Measurements from ENCODE around the gene FHOD3.

Gene FHOD3

GRCh38 chr18:36688020-36688965 lies 390.8 kb downstream of the FHOD3 start:
- no peaks in the 10 kb centered on the region for H3K27me3 ChIP-seq (ENCODE audit: control insufficient read depth, insufficient read depth, low read length)
- no peak overlapping the region for H3K27ac ChIP-seq (ENCODE audit: low read depth, low read length)
- H3K4me1 ChIP-seq (ENCODE audit: control insufficient read depth, insufficient read depth, low read length): no peaks in the 10 kb centered on the region
- H3K9me3 ChIP-seq (ENCODE audit: control insufficient read depth, insufficient read depth, low read length): no peaks in the 10 kb centered on the region
- H3K9ac ChIP-seq (ENCODE audit: low read depth, low read length): no peak overlapping the region
- no peaks in the 10 kb centered on the region for H3K36me3 ChIP-seq (ENCODE audit: control insufficient read depth, insufficient read depth, low read length)
- no peak overlapping the region for H3K4me3 ChIP-seq (ENCODE audit: low read depth, low read length)

DNA sequence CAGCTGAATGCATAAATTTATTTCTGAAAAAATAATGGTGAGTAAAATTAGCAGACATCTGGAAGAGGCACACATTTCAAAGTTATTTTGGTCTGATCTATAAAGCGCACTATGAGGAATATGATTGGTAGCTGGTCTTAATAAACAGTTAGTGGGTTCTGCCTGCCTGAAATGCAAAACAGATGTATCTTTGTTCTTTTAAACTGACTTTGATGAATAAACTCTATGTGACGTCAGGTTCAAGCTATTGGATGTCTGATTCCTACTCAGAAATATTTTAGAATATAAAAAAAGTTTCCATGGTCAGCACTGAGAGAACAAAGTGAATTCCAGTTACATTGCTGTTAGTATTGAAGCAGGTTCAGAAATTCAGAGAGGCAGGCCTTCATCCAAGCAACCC lies 394.9 kb downstream of the FHOD3 start:
- no peaks in the 10 kb centered on the region for H3K27me3 ChIP-seq (ENCODE audit: control insufficient read depth, insufficient read depth, low read length)
- H3K36me3 ChIP-seq (ENCODE audit: control insufficient read depth, insufficient read depth, low read length): no peaks in the 10 kb centered on the region
- H3K9ac ChIP-seq (ENCODE audit: low read depth, low read length): no peak overlapping the region
- H3K4me3 ChIP-seq (ENCODE audit: low read depth, low read length): no peak overlapping the region
- no peak overlapping the region for H3K27ac ChIP-seq (ENCODE audit: low read depth, low read length)
- H3K4me1 ChIP-seq (ENCODE audit: control insufficient read depth, insufficient read depth, low read length): no peaks in the 10 kb centered on the region
- no peaks in the 10 kb centered on the region for H3K9me3 ChIP-seq (ENCODE audit: control insufficient read depth, insufficient read depth, low read length)

- Histone ChIP-seq H3K9ac (ENCODE audit: low read depth, low read length) (no peak overlapping the region), H3K27me3 (ENCODE audit: control insufficient read depth, insufficient read depth, low read length) (no peaks in the 10 kb centered on the region), H3K27ac (ENCODE audit: low read depth, low read length) (no peak overlapping the region), H3K4me1 (ENCODE audit: control insufficient read depth, insufficient read depth, low read length) (no peaks in the 10 kb centered on the region), H3K36me3 (ENCODE audit: control insufficient read depth, insufficient read depth, low read length) (no peaks in the 10 kb centered on the region), H3K9me3 (ENCODE audit: control insufficient read depth, insufficient read depth, low read length) (no peaks in the 10 kb centered on the region), H3K4me3 (ENCODE audit: low read depth, low read length) (no peak overlapping the region)
These were observed 395.4 kb downstream of the FHOD3 start for GRCh38 chr18:36692921-36693332.

DNA sequence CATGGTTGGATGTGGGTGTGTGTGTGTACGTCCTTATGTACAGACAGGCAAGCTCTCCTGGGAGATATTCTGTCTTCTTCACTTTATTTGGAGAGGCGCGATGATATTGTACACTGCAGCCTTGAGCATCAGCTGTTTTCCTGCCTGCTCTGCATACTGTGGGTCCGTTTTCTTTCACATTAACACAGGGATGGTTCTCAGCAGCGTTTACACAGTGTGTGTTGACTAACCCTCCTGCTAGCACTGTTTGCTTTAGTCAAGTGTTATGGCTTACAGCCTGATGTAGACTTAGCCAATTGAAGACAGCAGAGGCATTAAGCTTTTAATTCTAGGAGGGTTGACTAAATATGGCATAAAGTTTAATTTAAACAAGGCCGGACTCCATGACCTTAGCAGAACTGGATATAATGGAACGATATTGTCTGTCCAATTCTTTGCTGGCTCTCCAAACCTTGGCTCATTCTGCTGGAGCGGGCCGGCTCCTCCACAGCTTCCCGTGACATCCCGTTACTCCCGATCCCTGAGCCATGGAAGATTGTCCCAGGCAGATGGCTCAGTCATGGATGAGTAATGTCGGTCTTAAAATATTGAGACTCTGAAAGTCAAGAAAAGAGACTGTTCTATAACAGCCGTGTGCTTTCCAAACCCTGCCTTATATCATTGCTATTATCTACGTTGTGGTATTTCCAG lies 396.6 kb downstream of the FHOD3 start:
- Histone ChIP-seq H3K27me3 (ENCODE audit: control insufficient read depth, insufficient read depth, low read length) (no peaks in the 10 kb centered on the region), H3K36me3 (ENCODE audit: control insufficient read depth, insufficient read depth, low read length) (no peaks in the 10 kb centered on the region), H3K4me1 (ENCODE audit: control insufficient read depth, insufficient read depth, low read length) (no peaks in the 10 kb centered on the region), H3K27ac (ENCODE audit: low read depth, low read length) (no peak overlapping the region), H3K9ac (ENCODE audit: low read depth, low read length) (no peak overlapping the region), H3K9me3 (ENCODE audit: control insufficient read depth, insufficient read depth, low read length) (no peaks in the 10 kb centered on the region), H3K4me3 (ENCODE audit: low read depth, low read length) (no peak overlapping the region)

GRCh38 chr18:36695806-36696205 lies 398.3 kb downstream of the FHOD3 start:
- Histone ChIP-seq H3K27ac (ENCODE audit: low read depth, low read length) (no peak overlapping the region), H3K27me3 (ENCODE audit: control insufficient read depth, insufficient read depth, low read length) (no peaks in the 10 kb centered on the region), H3K9me3 (ENCODE audit: control insufficient read depth, insufficient read depth, low read length) (no peaks in the 10 kb centered on the region), H3K9ac (ENCODE audit: low read depth, low read length) (no peak overlapping the region), H3K4me1 (ENCODE audit: control insufficient read depth, insufficient read depth, low read length) (no peaks in the 10 kb centered on the region), H3K4me3 (ENCODE audit: low read depth, low read length) (no peak overlapping the region), H3K36me3 (ENCODE audit: control insufficient read depth, insufficient read depth, low read length) (no peaks in the 10 kb centered on the region)

GRCh38 chr18:36697905-36698304 lies 400.4 kb downstream of the FHOD3 start:
- H3K27me3 ChIP-seq (ENCODE audit: control insufficient read depth, insufficient read depth, low read length): no peaks in the 10 kb centered on the region
- H3K27ac ChIP-seq (ENCODE audit: low read depth, low read length): no peak overlapping the region
- H3K36me3 ChIP-seq (ENCODE audit: control insufficient read depth, insufficient read depth, low read length): no peaks in the 10 kb centered on the region
- no peaks in the 10 kb centered on the region for H3K9me3 ChIP-seq (ENCODE audit: control insufficient read depth, insufficient read depth, low read length)
- no peaks in the 10 kb centered on the region for H3K4me1 ChIP-seq (ENCODE audit: control insufficient read depth, insufficient read depth, low read length)
- no peak overlapping the region for H3K4me3 ChIP-seq (ENCODE audit: low read depth, low read length)
- no peak overlapping the region for H3K9ac ChIP-seq (ENCODE audit: low read depth, low read length)

DNA sequence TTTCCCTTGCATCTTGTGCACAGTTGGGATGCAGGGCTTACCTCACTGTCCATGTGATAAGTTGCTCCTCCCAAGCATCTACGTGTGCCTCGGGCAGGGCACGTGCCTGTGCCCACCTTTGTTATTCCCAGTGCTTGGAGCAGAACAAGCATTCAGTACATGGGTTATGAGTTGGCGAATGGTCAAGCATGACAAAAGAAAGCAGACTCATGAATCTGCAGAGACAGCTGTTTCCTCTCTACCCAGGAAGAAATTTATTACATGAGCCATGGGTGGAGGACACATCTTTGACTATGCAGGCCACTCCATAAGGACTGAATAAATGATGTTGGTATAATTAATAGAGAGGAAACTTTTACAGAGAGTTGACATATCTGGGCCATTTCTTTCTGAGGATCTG lies 403.4 kb downstream of the FHOD3 start:
- no peak overlapping the region for H3K27ac ChIP-seq (ENCODE audit: low read depth, low read length)
- H3K36me3 ChIP-seq (ENCODE audit: control insufficient read depth, insufficient read depth, low read length): no peaks in the 10 kb centered on the region
- no peaks in the 10 kb centered on the region for H3K4me1 ChIP-seq (ENCODE audit: control insufficient read depth, insufficient read depth, low read length)
- H3K4me3 ChIP-seq (ENCODE audit: low read depth, low read length): no peak overlapping the region
- H3K27me3 ChIP-seq (ENCODE audit: control insufficient read depth, insufficient read depth, low read length): no peaks in the 10 kb centered on the region
- no peak overlapping the region for H3K9ac ChIP-seq (ENCODE audit: low read depth, low read length)
- H3K9me3 ChIP-seq (ENCODE audit: control insufficient read depth, insufficient read depth, low read length): no peaks in the 10 kb centered on the region

DNA sequence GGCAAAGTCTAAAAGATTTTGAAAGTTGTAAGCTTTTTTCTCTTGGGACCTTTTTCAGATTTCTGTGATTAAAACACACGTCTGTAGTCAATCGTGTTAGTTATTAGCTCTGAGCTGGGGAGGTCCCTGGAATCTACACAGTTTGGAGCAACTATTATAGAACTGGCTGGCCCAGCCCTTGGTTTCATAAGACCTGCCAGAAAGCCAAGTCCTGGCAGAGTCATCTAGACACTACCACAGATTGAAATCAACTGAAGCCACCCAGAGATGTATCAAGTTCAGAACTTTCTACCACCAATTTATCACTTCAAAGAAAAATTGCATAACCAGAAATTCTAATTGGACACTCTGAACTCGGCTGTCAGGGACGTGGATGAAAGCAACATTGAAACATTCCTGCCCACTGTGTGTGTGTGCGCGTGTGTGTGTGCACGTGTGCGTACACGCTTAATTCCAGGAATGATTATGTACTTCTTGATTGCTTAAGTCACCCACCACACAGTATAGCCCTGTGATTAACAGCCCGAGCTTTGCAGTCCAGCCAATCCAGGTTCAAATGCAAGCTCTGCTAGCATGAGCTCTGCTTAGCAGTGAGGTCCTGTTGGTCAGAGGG lies 405.0 kb downstream of the FHOD3 start:
- H3K4me1 ChIP-seq (ENCODE audit: control insufficient read depth, insufficient read depth, low read length): no peaks in the 10 kb centered on the region
- no peak overlapping the region for H3K27ac ChIP-seq (ENCODE audit: low read depth, low read length)
- no peak overlapping the region for H3K4me3 ChIP-seq (ENCODE audit: low read depth, low read length)
- no peaks in the 10 kb centered on the region for H3K9me3 ChIP-seq (ENCODE audit: control insufficient read depth, insufficient read depth, low read length)
- H3K36me3 ChIP-seq (ENCODE audit: control insufficient read depth, insufficient read depth, low read length): no peaks in the 10 kb centered on the region
- H3K9ac ChIP-seq (ENCODE audit: low read depth, low read length): no peak overlapping the region
- no peaks in the 10 kb centered on the region for H3K27me3 ChIP-seq (ENCODE audit: control insufficient read depth, insufficient read depth, low read length)

DNA sequence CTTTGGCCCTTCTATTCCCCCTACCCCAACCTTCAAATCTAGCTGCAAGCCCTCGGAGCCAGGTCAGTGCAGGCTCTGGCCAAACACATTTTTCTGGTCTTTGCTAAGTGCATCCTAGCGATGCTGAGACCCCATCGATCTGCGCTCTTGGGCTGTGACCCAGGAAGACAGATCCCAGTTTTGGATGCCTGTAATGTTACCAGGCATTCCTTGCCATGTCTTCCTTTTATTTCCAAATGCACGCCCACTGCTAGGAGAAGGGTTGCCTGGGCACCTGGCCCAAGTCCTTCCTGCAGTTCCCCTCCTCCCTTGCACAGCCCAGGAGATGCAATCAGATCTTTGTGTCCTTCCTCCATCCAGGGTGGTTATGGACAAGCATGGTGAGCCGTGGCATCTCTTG lies 406.6 kb downstream of the FHOD3 start:
- no peaks in the 10 kb centered on the region for H3K36me3 ChIP-seq (ENCODE audit: control insufficient read depth, insufficient read depth, low read length)
- no peaks in the 10 kb centered on the region for H3K4me1 ChIP-seq (ENCODE audit: control insufficient read depth, insufficient read depth, low read length)
- no peak overlapping the region for H3K4me3 ChIP-seq (ENCODE audit: low read depth, low read length)
- no peaks in the 10 kb centered on the region for H3K9me3 ChIP-seq (ENCODE audit: control insufficient read depth, insufficient read depth, low read length)
- H3K9ac ChIP-seq (ENCODE audit: low read depth, low read length): no peak overlapping the region
- no peak overlapping the region for H3K27ac ChIP-seq (ENCODE audit: low read depth, low read length)
- no peaks in the 10 kb centered on the region for H3K27me3 ChIP-seq (ENCODE audit: control insufficient read depth, insufficient read depth, low read length)

DNA sequence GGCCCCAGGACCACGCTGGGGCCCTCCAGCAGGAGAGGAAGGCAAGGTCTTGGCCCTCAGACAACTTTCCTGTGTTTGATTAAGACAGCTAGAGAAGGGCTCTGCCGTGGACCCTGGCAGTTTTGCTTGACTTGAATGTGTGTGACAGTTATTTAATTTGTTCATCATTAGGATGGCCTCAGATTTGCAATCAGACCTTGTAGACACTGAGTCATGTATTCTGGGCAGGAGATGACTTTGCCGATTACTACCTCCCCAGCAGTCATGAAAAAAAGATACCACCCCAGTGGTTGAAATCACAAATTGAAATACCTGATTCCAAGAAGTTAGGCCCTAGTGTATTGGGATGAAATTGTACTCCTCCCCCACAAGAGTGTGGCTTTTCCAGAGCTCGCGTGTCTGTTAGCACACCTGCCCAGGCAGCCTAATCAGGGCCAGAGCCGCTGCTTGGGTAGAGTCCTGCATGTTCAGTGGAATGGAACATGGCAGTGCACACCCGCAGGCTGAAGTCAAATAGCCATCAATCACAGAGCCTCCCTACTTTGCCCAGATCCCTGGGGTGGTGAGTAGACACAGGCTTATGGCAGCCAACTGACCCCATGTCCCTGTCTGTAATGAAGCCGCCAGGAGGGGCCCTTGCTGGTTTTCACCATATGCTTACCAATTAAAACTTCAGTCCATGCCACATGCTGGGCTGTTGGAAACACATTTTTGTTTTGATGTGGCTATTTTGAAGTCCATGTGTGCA lies 408.8 kb downstream of the FHOD3 start:
- Histone ChIP-seq H3K27me3 (ENCODE audit: control insufficient read depth, insufficient read depth, low read length) (no peaks in the 10 kb centered on the region), H3K36me3 (ENCODE audit: control insufficient read depth, insufficient read depth, low read length) (no peaks in the 10 kb centered on the region), H3K9ac (ENCODE audit: low read depth, low read length) (no peak overlapping the region), H3K27ac (ENCODE audit: low read depth, low read length) (no peak overlapping the region), H3K9me3 (ENCODE audit: control insufficient read depth, insufficient read depth, low read length) (no peaks in the 10 kb centered on the region), H3K4me3 (ENCODE audit: low read depth, low read length) (no peak overlapping the region), H3K4me1 (ENCODE audit: control insufficient read depth, insufficient read depth, low read length) (no peaks in the 10 kb centered on the region)
